Measurements from ENCODE around the gene UBE2H.
"Not testable (repeated sequence)": the region's sequence is repeated elsewhere in the genome, so short reads cannot be mapped to it uniquely, and the experiment has no call there.

UBE2H gene

DNA sequence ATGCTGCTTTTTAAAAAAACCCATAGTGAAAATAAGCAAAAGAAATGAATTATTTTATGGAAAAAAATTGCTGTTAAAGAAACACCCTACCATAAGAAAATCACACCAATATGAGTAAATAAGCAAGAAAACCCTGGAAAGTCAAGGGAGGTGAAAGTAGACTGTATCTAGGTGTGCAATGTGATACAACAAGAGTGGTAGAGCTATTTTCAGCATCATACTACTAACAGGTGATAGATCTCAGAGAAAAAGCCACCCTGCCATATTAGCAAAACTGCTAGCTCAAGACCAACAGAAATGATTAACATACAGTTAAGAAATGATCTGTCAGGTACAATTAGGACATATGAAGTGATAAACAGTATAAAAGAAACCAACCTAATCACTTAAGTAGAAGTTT lies 54.8 kb downstream of the UBE2H start:
- H2AFZ ChIP-seq (ENCODE audit: low read length): no peak overlapping the region
- no peaks in the 10 kb centered on the region for H3F3A ChIP-seq (ENCODE audit: insufficient read depth, low read length)
- H3K79me2 ChIP-seq (ENCODE audit: low read length): peaks cover 98% of the 10 kb centered on the region
- H3K4me1 ChIP-seq (ENCODE audit: low read length): peaks cover 11% of the 10 kb centered on the region; the same call in 1 of the 2 replicates
- H3K9ac ChIP-seq (ENCODE audit: low read length): no peak overlapping the region
- H4K20me1 ChIP-seq (ENCODE audit: insufficient read depth, low read length): peaks cover 30% of the 10 kb centered on the region
- H3K27ac ChIP-seq (ENCODE audit: low read length): no peak overlapping the region; the same call in 1 of the 2 replicates
- no peak for DNase-seq
- H3K4me2 ChIP-seq (ENCODE audit: low read depth, low read length): no peak overlapping the region
- no peaks in the 10 kb centered on the region for H3K9me2 ChIP-seq (replicated peaks; ENCODE audit: insufficient read depth, low read length)
- no peaks in the 10 kb centered on the region for H3K27me3 ChIP-seq (replicated peaks; ENCODE audit: insufficient read depth, low read length)
- no peak overlapping the region for H3K4me3 ChIP-seq (ENCODE audit: low read length)
- H3K36me3 ChIP-seq (replicated peaks; ENCODE audit: insufficient read depth, low read length): no peaks in the 10 kb centered on the region
- TF ChIP-seq, protein P1, sequence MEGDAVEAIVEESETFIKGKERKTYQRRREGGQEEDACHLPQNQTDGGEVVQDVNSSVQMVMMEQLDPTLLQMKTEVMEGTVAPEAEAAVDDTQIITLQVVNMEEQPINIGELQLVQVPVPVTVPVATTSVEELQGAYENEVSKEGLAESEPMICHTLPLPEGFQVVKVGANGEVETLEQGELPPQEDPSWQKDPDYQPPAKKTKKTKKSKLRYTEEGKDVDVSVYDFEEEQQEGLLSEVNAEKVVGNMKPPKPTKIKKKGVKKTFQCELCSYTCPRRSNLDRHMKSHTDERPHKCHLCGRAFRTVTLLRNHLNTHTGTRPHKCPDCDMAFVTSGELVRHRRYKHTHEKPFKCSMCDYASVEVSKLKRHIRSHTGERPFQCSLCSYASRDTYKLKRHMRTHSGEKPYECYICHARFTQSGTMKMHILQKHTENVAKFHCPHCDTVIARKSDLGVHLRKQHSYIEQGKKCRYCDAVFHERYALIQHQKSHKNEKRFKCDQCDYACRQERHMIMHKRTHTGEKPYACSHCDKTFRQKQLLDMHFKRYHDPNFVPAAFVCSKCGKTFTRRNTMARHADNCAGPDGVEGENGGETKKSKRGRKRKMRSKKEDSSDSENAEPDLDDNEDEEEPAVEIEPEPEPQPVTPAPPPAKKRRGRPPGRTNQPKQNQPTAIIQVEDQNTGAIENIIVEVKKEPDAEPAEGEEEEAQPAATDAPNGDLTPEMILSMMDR (IDR thresholded peaks at IDR 0.05; ENCODE audit: low read length): no peak
- TF ChIP-seq EZH2phosphoT487 (IDR thresholded peaks at IDR 0.05; ENCODE audit: low read length): no peak
- no peak for TF ChIP-seq EZH2 (optimal IDR thresholded peaks at IDR 0.05; ENCODE audit: low read depth, low read length)
- no peaks in the 10 kb centered on the region for H3K9me3 ChIP-seq (replicated peaks; ENCODE audit: insufficient read depth, low read length)

DNA sequence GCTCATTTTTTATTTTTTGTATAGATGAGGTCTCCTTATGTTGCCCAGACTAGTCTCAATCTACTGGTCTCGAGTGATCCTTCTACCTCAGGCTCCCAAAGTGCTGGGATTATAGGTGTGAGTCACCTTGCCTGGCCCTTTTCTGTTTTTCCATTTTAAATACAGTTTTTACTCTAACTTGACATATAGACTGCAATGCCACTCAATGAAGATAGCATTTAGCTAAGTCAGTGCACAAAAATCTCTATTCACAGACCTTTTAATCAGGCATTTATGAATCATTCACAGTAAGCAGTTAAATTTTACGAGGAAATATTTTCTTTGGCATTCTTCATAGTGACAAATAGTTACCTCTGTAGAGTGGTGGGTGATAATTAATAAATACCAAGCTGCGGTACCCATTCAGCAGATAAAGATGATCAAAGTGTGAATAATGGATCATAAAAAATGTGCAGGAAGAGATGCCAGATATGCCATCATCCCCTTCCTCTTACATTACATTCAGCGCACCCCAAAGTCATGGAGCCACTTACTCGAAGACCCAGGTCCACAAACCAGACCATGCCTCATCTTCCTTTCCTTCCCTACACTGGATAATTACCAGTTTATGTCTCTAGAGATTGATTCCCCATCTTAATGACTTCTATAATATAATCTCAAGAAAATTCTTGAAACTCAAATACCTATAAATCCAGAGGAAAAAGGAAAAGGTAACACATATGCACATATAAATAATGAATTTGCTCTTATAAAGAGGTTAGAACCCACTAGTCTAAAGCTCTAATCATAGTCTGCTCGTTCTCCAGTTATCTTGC lies 56.0 kb downstream of the UBE2H start:
- H4K20me1 ChIP-seq (ENCODE audit: insufficient read depth, low read length): peaks cover 27% of the 10 kb centered on the region
- no peaks in the 10 kb centered on the region for H3K9me2 ChIP-seq (replicated peaks; ENCODE audit: insufficient read depth, low read length)
- DNase-seq: no peak
- H3K79me2 ChIP-seq (ENCODE audit: low read length): peaks cover 96% of the 10 kb centered on the region
- H3F3A ChIP-seq (ENCODE audit: insufficient read depth, low read length): no peaks in the 10 kb centered on the region
- no peaks in the 10 kb centered on the region for H3K27me3 ChIP-seq (replicated peaks; ENCODE audit: insufficient read depth, low read length)
- H3K36me3 ChIP-seq (replicated peaks; ENCODE audit: insufficient read depth, low read length): no peaks in the 10 kb centered on the region
- no peaks in the 10 kb centered on the region for H3K9me3 ChIP-seq (replicated peaks; ENCODE audit: insufficient read depth, low read length)
- H3K9ac ChIP-seq (ENCODE audit: low read length): no peak overlapping the region
- no peak overlapping the region for H3K4me2 ChIP-seq (ENCODE audit: low read depth, low read length)
- H3K27ac ChIP-seq (ENCODE audit: low read length): no peak overlapping the region
- no peak overlapping the region for H3K4me3 ChIP-seq (ENCODE audit: low read length)
- TF ChIP-seq EZH2 (optimal IDR thresholded peaks at IDR 0.05; ENCODE audit: low read depth, low read length): no peak
- peaks cover 11% of the 10 kb centered on the region; the same call in 1 of the 2 replicates for H3K4me1 ChIP-seq (ENCODE audit: low read length)
- no peak overlapping the region for H2AFZ ChIP-seq (ENCODE audit: low read length)

DNA sequence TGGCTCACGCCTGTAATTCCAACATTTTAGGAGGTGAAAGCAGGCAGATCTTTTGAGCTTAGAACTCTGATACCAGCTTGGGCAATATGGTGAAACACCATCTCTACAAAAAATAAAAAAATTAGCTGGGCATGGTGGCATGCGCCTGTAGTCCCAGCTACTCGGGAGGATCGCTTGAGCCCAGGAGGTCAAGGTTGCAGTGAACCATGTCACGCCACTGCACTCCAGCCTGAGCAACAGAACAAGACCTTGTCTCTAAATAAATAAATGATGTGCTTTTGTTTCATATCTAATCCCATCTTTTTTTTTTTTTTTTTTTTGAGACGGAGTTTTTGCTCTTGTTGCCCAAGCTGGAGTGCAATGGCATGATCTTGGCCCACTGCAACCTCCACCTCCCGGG lies 58.6 kb downstream of the UBE2H start:
- not testable (repeated sequence) for H3K4me2 ChIP-seq (ENCODE audit: low read depth, low read length); DNase-seq; H3K4me3 ChIP-seq (ENCODE audit: low read length); H3K27me3 ChIP-seq (replicated peaks; ENCODE audit: insufficient read depth, low read length); H3K9ac ChIP-seq (ENCODE audit: low read length); H2AFZ ChIP-seq (ENCODE audit: low read length); H3K36me3 ChIP-seq (replicated peaks; ENCODE audit: insufficient read depth, low read length); H3K9me2 ChIP-seq (replicated peaks; ENCODE audit: insufficient read depth, low read length); H3K27ac ChIP-seq (ENCODE audit: low read length); H3K9me3 ChIP-seq (replicated peaks; ENCODE audit: insufficient read depth, low read length); H3F3A ChIP-seq (ENCODE audit: insufficient read depth, low read length)
- Histone ChIP-seq H4K20me1 (ENCODE audit: insufficient read depth, low read length) (peaks cover 24% of the 10 kb centered on the region), H3K4me1 (ENCODE audit: low read length) (peaks cover 11% of the 10 kb centered on the region; the same call in 1 of the 2 replicates), H3K79me2 (ENCODE audit: low read length) (peaks cover 95% of the 10 kb centered on the region)

DNA sequence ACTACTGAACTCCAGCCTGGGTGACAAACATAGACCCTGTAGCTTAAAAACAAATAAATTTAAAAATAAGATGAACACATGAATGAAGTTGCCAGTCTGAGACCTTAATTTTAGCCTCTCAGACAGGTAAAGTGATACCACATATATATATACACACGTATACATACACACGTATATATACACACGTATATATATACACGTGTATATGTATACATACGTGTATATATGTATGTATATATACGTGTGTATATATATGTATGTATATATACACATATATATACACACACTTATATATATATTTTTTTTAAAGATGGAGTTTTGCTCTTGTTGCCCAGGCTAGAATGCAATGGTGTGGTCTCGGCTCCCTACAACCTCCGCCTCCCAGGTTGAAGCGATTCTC lies 62.7 kb downstream of the UBE2H start:
- no peak overlapping the region for H3K27ac ChIP-seq (ENCODE audit: low read length)
- H3K4me1 ChIP-seq (ENCODE audit: low read length): no peaks in the 10 kb centered on the region
- no peaks in the 10 kb centered on the region for H3K27me3 ChIP-seq (replicated peaks; ENCODE audit: insufficient read depth, low read length)
- no peaks in the 10 kb centered on the region for H3K9me3 ChIP-seq (replicated peaks; ENCODE audit: insufficient read depth, low read length)
- no peak for DNase-seq
- H3K79me2 ChIP-seq (ENCODE audit: low read length): peaks cover 93% of the 10 kb centered on the region
- no peaks in the 10 kb centered on the region for H3K36me3 ChIP-seq (replicated peaks; ENCODE audit: insufficient read depth, low read length)
- no peak overlapping the region for H3K9ac ChIP-seq (ENCODE audit: low read length)
- no peaks in the 10 kb centered on the region for H3F3A ChIP-seq (ENCODE audit: insufficient read depth, low read length)
- H3K9me2 ChIP-seq (replicated peaks; ENCODE audit: insufficient read depth, low read length): no peaks in the 10 kb centered on the region
- H3K4me3 ChIP-seq (ENCODE audit: low read length): no peak overlapping the region
- peaks cover 10% of the 10 kb centered on the region; the same call in 1 of the 2 replicates for H4K20me1 ChIP-seq (ENCODE audit: insufficient read depth, low read length)
- TF ChIP-seq EZH2phosphoT487 (IDR thresholded peaks at IDR 0.05; ENCODE audit: low read length) (no peak), EZH2 (optimal IDR thresholded peaks at IDR 0.05; ENCODE audit: low read depth, low read length) (no peak)
- TF ChIP-seq, protein P1 (IDR thresholded peaks at IDR 0.05; ENCODE audit: low read length): no peak
- H3K4me2 ChIP-seq (ENCODE audit: low read depth, low read length): no peak overlapping the region
- H2AFZ ChIP-seq (ENCODE audit: low read length): no peak overlapping the region

Data from MM.1S (cell line).